Measurements from ENCODE around the gene TRAM2.

DNA sequence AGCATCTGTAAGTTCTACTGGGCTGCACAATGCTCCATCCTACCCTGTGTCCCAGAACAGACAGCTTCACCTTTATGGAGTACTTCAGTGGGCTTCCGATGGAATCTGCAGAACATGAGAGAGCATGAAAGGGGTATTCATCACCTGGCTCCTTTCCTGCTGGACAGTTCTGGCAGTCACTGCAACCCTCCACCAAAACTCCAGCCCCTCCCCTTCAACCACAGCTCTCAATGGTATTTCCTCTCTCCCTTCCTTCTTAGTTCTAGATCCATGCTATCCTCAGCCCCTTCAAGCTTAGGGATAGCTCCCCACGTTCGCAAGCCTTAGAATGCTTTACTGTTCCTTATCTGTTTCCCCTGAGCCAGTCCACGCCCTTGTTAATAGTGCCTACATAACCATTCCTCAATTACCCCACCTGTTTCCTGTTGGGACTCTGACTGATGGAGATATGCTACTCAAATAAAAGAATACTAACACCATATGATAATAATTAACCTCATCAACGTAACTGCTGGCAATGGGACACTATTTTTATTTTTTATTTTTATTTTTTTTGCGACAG is 26.8 kb downstream of the TRAM2 start:
- no peak for TF ChIP-seq GATA2 (IDR thresholded peaks at IDR 0.05; ENCODE audit: low read depth, low read length)
- TF ChIP-seq GATA3 (IDR thresholded peaks at IDR 0.05; ENCODE audit: low read depth, low read length) = no peak

Measured in SH-SY5Y (cell line).